T47D (cell line): ENCODE data around the gene LRIT1.

Experiments used
- DNase-seq, 2 experiments: peaks; one replicate each; pipeline versions ENCODE4 v3.0.0 to v3.0.0-alpha.2; 2011 to 2012; ENCODE audit warnings: low read depth in 1 of 2, low spot score in 1 of 2
- JUND ChIP-seq: IDR thresholded peaks from 2 replicates; pipeline ENCODE4 v1.6.1; 2012; ENCODE audit warnings: low read depth
- in situ Hi-C: cut with HindIII; loops from 2 replicates; pipeline ENCODE4 v1.10.0; 2016; ENCODE audit warnings: low sequenced_read_pairs, low pct_unique_long_range_greater_than_20kb

Gene LRIT1

DNA sequence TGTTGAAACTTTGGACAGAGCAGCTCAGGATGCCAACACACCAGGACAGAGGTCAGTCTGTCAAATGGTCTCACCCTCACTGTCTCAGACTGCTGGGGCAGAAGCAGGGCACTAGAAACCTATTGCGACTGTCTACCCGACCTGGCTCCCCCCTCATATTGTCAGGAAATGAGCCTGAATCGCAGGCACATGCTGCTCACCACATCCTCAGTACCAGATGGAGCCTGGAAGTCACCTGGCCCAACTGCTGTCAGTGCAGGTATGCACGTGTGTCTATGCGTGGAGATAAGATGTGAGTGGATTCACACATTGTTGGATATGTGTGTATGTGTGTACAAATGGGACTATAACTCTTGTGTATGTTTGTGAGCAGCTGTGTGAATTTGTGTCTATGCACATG, 50.2 kb downstream of the LRIT1 start:
- in situ Hi-C loops = no loop called here
- no peak for DNase-seq
- no peak for TF ChIP-seq JUND

- DNase-seq = no peak
- TF ChIP-seq JUND = no peak
- in situ Hi-C loops = no loop called here
Observed at GRCh38 chr10:84190621-84191020, 50.7 kb downstream of the LRIT1 start.

- no peak for TF ChIP-seq JUND
- DNase-seq = no peak
- in situ Hi-C loops = no loop called here
Observed at GRCh38 chr10:84188815-84189214, 52.5 kb downstream of the LRIT1 start.

GRCh38 chr10:84185526-84186175, 55.7 kb downstream of the LRIT1 start:
- no peak for TF ChIP-seq JUND
- in situ Hi-C loops = no loop called here
- DNase-seq = no peak

- TF ChIP-seq JUND = no peak
- in situ Hi-C loops = no loop called here
- peak in 1 of 2 experiments; percentile 38 for DNase-seq
Observed at GRCh38 chr10:84184517-84184916, 56.8 kb downstream of the LRIT1 start.

GRCh38 chr10:84181631-84182030, 59.7 kb downstream of the LRIT1 start:
- in situ Hi-C loops = no loop called here
- no peak for DNase-seq
- TF ChIP-seq JUND = no peak
